ENCODE results near the gene AVEN.

GRCh38 chr15:33837294-33837693, 201.7 kb downstream of the AVEN start:
- no peak for TF ChIP-seq SIN3A (IDR thresholded peaks at IDR 0.05; ENCODE audit: borderline replicate concordance, insufficient read depth, low read length)
- TF ChIP-seq REST (IDR thresholded peaks at IDR 0.05; ENCODE audit: insufficient read depth in 1 of 2, low read depth in 2 of 2, low read length in 2 of 2), result no peak
- TF ChIP-seq FOXP2 (optimal IDR thresholded peaks at IDR 0.05; ENCODE audit: borderline replicate concordance, extremely low read depth, extremely low read length, insufficient read depth), result no peak

All from PFSK-1 (cell line).